ENCODE measurements around the gene KIR2DL1.
"Not testable (repeated sequence)": the region's sequence is repeated elsewhere in the genome, so short reads cannot be mapped to it uniquely, and the experiment has no call there.

Gene KIR2DL1

DNA sequence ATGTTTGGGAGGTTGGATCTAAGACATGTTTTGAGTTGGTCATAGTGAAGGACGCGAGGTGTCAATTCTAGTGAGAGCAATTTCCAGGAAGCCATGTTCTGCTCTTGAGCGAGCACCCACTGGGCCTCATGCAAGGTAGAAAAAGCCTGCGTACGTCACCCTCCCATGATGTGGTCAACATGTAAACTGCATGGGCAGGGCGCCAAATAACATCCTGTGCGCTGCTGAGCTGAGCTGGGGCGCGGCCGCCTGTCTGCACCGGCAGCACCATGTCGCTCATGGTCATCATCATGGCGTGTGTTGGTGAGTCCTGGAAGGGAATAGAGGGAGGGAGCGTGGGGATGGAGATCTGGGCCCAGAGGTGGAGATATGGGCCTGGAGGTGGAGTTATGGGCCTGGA, 62.9 kb downstream of the KIR2DL1 start, which contains the start of gene KIR2DS4:
TSS of gene KIR2DS4 (plus strand) at position 181 of the 400 bp plus-strand sequence.
- not testable (repeated sequence) for DNase-seq
